Measurements from ENCODE around the gene ALKBH2.
"Not testable (repeated sequence)": the region's sequence is repeated elsewhere in the genome, so short reads cannot be mapped to it uniquely, and the experiment has no call there.

DNA sequence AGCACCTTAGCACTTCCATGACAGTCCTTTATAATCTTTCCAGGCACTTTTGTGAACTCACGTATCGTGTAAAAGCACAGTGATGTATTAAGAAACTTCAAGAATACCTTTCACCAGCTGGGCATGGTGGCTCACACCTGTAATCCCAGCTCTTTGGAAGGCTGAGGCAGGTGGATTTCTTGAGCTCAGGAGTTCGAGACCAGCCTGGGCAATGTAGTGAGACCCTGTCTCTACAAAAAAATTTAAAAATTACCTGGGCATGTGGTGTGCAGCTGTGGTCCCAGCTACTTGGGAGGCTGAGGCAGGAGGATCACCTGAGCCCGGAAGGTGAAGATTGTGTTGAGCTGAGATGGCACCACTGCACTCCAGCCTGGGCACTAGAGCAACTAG lies 39.2 kb downstream of the ALKBH2 start:
- TF ChIP-seq POLR2A (IDR thresholded peaks at IDR 0.05; ENCODE audit: low read length); GATA1 (IDR thresholded peaks at IDR 0.05; ENCODE audit: low read depth, low read length): not testable (repeated sequence)
